KMS-11 (cell line): ENCODE results near the gene PNRC1.

Source experiments
- H2AFZ ChIP-seq: fragments of 200-600 bp; sonication (generic); 2 replicates; pipeline ENCODE4 v1.6.1; 2016; ENCODE audit warnings: antibody characterized with exemption, mixed run types, low read depth
- H3K27ac ChIP-seq: fragments of 200-600 bp; sonication (generic); 2 replicates; pipeline ENCODE4 v1.6.1; 2016; ENCODE audit warnings: mild to moderate bottlenecking, mixed run types
- H3K27me3 ChIP-seq: fragments of 200-600 bp; sonication (generic); 2 replicates; pipeline ENCODE4 v1.6.1; 2017; ENCODE audit warnings: mild to moderate bottlenecking, low read depth, mixed run types, moderate library complexity; ENCODE audit not compliant: insufficient read depth
- H3K36me3 ChIP-seq: fragments of 200-600 bp; sonication (generic); 2 replicates; pipeline ENCODE4 v1.6.1; 2017; ENCODE audit warnings: mild to moderate bottlenecking, mixed run types; ENCODE audit not compliant: insufficient read depth
- H3K4me1 ChIP-seq: fragments of 200-600 bp; sonication (generic); 2 replicates; pipeline ENCODE4 v1.6.1; 2016; ENCODE audit warnings: mild to moderate bottlenecking, low read depth, mixed run types; ENCODE audit not compliant: poor library complexity, severe bottlenecking
- H3K4me2 ChIP-seq: fragments of 200-600 bp; sonication (generic); 2 replicates; pipeline ENCODE4 v1.7.0; 2016; ENCODE audit warnings: mild to moderate bottlenecking, mixed run types
- H3K4me3 ChIP-seq: fragments of 200-600 bp; sonication (generic); IDR thresholded peaks from 2 replicates; pipeline ENCODE4 v1.6.1; 2017; ENCODE audit warnings: low read depth, low read length, mixed read lengths; ENCODE audit not compliant: insufficient read depth
- H3K79me2 ChIP-seq: fragments of 200-600 bp; sonication (generic); 2 replicates; pipeline ENCODE4 v1.6.1; 2016; ENCODE audit warnings: low read depth, mixed run types; ENCODE audit not compliant: insufficient read depth
- H3K9ac ChIP-seq: fragments of 200-600 bp; sonication (generic); 2 replicates; pipeline ENCODE4 v1.6.1; 2016; ENCODE audit warnings: mild to moderate bottlenecking, mixed run types
- H4K20me1 ChIP-seq: fragments of 200-600 bp; sonication (generic); 2 replicates; pipeline ENCODE4 v1.6.1; 2016; ENCODE audit warnings: mild to moderate bottlenecking, mixed run types; ENCODE audit not compliant: insufficient read depth
- TF ChIP-seq, protein P1 (sequence below): fragments of 200-600 bp; sonication (generic); conservative IDR thresholded peaks from 2 replicates; pipeline ENCODE4 v1.6.1; 2017; ENCODE audit warnings: low read depth, mild to moderate bottlenecking, antibody characterized with exemption, low read length, moderate library complexity, mixed read lengths

Gene PNRC1

DNA sequence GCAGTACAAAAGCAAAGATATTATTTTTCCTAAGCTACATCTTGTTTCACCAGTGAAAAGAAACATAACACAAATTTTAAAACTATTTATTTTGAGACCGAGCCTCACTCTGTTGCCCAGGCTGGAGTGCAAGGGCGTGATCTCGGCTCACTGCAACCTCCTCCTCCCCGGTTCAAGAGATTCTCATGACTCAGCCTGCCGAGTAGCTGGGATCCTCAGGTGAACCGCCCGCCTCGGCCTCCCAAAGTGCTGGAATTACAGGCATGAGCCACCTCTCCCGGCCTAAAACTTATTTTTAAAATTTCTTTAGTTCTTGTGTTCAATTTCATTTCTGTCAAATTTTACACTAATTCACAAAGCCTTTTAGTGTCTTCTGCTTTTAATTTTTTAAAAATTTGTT is 31.4 kb downstream of the PNRC1 start:
- Histone ChIP-seq H3K79me2 (no peaks in the 10 kb centered on the region), H3K4me1 (no peaks in the 10 kb centered on the region), H4K20me1 (no peaks in the 10 kb centered on the region), H3K9ac (no peak overlapping the region), H2AFZ (no peak overlapping the region), H3K27me3 (no peaks in the 10 kb centered on the region), H3K4me2 (no peak overlapping the region), H3K27ac (no peak overlapping the region), H3K4me3 (no peak overlapping the region), H3K36me3 (no peaks in the 10 kb centered on the region)
- TF ChIP-seq, protein P1, sequence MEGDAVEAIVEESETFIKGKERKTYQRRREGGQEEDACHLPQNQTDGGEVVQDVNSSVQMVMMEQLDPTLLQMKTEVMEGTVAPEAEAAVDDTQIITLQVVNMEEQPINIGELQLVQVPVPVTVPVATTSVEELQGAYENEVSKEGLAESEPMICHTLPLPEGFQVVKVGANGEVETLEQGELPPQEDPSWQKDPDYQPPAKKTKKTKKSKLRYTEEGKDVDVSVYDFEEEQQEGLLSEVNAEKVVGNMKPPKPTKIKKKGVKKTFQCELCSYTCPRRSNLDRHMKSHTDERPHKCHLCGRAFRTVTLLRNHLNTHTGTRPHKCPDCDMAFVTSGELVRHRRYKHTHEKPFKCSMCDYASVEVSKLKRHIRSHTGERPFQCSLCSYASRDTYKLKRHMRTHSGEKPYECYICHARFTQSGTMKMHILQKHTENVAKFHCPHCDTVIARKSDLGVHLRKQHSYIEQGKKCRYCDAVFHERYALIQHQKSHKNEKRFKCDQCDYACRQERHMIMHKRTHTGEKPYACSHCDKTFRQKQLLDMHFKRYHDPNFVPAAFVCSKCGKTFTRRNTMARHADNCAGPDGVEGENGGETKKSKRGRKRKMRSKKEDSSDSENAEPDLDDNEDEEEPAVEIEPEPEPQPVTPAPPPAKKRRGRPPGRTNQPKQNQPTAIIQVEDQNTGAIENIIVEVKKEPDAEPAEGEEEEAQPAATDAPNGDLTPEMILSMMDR: no peak

DNA sequence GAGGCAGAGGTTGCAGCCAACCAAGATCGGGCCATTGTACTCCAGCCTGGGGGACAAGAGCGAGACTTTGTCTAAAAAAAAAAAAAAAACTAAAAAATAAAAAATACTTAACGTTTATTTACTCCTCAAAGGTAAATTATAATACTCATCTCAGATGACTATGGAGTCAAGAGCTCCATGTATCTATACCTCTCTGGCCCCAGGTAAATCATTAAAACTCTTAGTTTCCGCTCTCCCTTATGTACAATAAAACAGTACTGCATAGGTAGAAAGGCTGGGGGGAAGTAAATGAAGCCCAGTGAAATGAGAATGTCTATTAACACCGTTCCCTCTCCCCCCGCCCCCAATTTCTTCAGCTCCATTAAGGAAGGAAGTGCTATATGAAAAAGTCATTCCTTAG is 36.2 kb downstream of the PNRC1 start:
- H3K79me2 ChIP-seq: no peaks in the 10 kb centered on the region
- H3K4me1 ChIP-seq: no peaks in the 10 kb centered on the region
- no peaks in the 10 kb centered on the region for H4K20me1 ChIP-seq
- H3K36me3 ChIP-seq: no peaks in the 10 kb centered on the region
- H3K4me2 ChIP-seq: peak overlapping the region; percentile 25; the same call in 1 of the 2 replicates
- H3K9ac ChIP-seq: no peak overlapping the region
- no peaks in the 10 kb centered on the region for H3K27me3 ChIP-seq
- H3K27ac ChIP-seq: no peak overlapping the region
- H2AFZ ChIP-seq: peak overlapping the region; percentile 66; the same call in 1 of the 2 replicates
- TF ChIP-seq, protein P1: no peak
- no peak overlapping the region for H3K4me3 ChIP-seq

DNA sequence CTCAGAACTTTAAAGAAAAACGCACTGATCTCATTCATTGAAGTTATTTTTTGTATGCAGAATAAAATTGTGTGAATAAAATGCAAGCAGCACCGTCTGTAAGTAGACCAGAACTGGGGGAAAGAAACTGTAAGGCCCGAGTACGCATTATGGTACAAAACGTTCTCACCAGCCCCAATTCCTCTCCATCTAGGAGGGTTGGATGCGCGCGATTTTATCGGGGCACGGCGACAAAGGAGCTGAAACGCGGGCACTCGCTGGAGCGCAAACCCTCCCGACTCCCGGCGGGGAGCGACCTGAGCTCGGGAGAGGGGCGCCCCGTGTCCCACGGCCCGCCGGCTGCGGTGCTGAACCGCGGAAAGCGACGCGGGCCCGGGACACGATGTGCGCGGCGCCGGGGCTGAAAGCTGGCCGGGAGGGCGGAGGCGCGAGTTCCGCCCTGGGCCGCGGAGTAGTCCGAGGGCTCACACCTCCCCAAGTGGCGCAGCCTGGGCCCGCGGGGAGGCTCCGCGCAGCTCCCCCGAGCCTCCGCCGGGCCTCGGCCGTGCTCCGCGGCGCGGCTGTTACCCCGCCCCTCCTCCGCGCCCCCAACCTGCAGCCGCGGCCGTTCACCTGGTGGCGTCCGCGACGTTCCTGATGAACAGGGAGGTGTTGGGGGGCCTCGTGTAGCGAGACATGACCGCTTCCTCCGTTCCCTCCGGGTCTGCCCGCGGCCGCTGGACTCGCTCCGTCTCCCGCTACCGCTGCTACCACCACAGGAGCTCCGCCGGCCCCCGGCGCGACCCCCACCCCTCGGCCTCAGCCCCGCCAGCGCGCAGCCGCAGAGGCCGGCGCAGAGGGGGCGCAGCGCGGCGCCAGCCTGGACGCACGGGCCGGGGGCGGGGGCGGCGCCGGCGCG is 36.9 kb downstream of the PNRC1 start, which contains the start of gene SRSF12:
TSS of gene SRSF12 (minus strand) at position 861 of the 898 bp plus-strand sequence. CDS start at position 677, 184 bp downstream.
- H3K27me3 ChIP-seq: no peaks in the 10 kb centered on the region
- H3K36me3 ChIP-seq: no peaks in the 10 kb centered on the region
- H3K4me3 ChIP-seq: no peak within 1 kb of the TSS
- peak within 1 kb of the TSS; percentile 25; the same call in 1 of the 2 replicates for H3K4me2 ChIP-seq
- H4K20me1 ChIP-seq: no peaks in the 10 kb centered on the region
- TF ChIP-seq, protein P1: no peak
- H3K79me2 ChIP-seq: no peaks in the 10 kb centered on the region
- H3K9ac ChIP-seq: no peak within 1 kb of the TSS
- no peak within 1 kb of the TSS for H3K27ac ChIP-seq
- no peaks in the 10 kb centered on the region for H3K4me1 ChIP-seq
- H2AFZ ChIP-seq: peak within 1 kb of the TSS; percentile 66

DNA sequence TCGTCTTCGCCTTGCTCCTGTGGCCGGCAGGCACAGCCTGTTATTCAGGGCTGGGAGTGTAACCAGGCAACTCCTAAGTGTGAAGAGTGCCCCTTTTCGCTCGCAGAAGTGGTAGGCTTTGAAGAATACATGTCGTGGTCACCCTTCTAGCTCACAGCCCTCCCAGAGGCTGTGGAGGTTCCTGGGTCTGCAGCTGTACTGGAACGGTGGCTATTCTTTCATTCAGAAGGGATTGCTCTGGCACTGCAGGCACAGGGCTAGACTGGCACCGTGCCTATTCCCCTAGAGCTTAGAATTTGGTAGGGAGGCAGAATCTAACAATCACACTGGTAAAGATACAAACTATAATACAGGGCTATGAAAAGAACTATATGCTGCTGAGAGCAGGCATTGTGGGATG is 38.4 kb downstream of the PNRC1 start:
- no peak overlapping the region for H3K9ac ChIP-seq
- no peak overlapping the region for H2AFZ ChIP-seq
- H3K79me2 ChIP-seq: no peaks in the 10 kb centered on the region
- H3K4me3 ChIP-seq: no peak overlapping the region
- TF ChIP-seq, protein P1: no peak
- no peaks in the 10 kb centered on the region for H4K20me1 ChIP-seq
- H3K36me3 ChIP-seq: no peaks in the 10 kb centered on the region
- no peak overlapping the region for H3K27ac ChIP-seq
- no peak overlapping the region for H3K4me2 ChIP-seq
- peaks cover 3% of the 10 kb centered on the region for H3K4me1 ChIP-seq
- H3K27me3 ChIP-seq: no peaks in the 10 kb centered on the region
